Upper lobe of left lung (tissue), 6 donors: ENCODE data around the gene UBL3. TPM values are rescaled to one million over a fixed set of nuclear protein-coding genes. Genes with fewer than 3 reads are reported as not detected.

Experiments used
- ATAC-seq, 2 donors: fragments of 200-7000 bp; cut with Tn5 transposase; one replicate each; pipeline ENCODE4 v1.9.1; 2022; ENCODE audit warnings: mild to moderate bottlenecking in 2 of 2, moderate library complexity in 2 of 2; ENCODE audit not compliant: low FRiP score in 2 of 2
- DNase-seq, 2 donors: peaks; one replicate each; pipeline ENCODE4 v3.0.0-alpha.2; 2019 to 2020
- H3K27ac ChIP-seq, 4 donors: fragments of 200-600 bp; sonication (generic); one replicate each; pipeline ENCODE4 v1.5.1; 2016 to 2019
- H3K27me3 ChIP-seq, 4 donors: fragments of 200-600 bp; sonication (generic); one replicate each; pipeline ENCODE4 v1.5.1; 2017 to 2019
- H3K36me3 ChIP-seq, 4 donors: fragments of 200-600 bp; sonication (generic); one replicate each; pipeline ENCODE4 v1.5.1; 2016 to 2019
- H3K4me1 ChIP-seq, 4 donors: fragments of 200-600 bp; sonication (generic); one replicate each; pipeline ENCODE4 v1.5.1; 2018 to 2019
- H3K4me3 ChIP-seq, 4 donors: fragments of 200-600 bp; sonication (generic); one replicate each; pipeline ENCODE4 v1.5.1; 2017 to 2019; ENCODE audit warnings: mild to moderate bottlenecking in 2 of 4, moderate library complexity in 1 of 4
- H3K9me3 ChIP-seq, 4 donors: fragments of 200-600 bp; sonication (generic); one replicate each; pipeline ENCODE4 v1.5.1; 2018 to 2019
- CTCF ChIP-seq, 6 experiments: fragments of 450-650 bp in 4 of 6; fragments of 200-600 bp in 2 of 6; sonication (generic) in 2 of 6; IDR thresholded peaks; one replicate each; pipeline ENCODE4 v1.5.1; 2016 to 2019; ENCODE audit warnings: antibody characterized with exemption in 6 of 6
- EP300 ChIP-seq, 4 donors: sonication (generic); formaldehyde crosslinking; IDR thresholded peaks; one replicate each; pipeline ENCODE4 v1.5.1; 2017; ENCODE audit warnings: antibody characterized with exemption in 4 of 4, control low read depth in 2 of 4
- POLR2A ChIP-seq, 4 donors: fragments of 450-650 bp; IDR thresholded peaks; one replicate each; pipeline ENCODE4 v1.5.1; 2016 to 2017; ENCODE audit warnings: antibody characterized with exemption in 4 of 4, mild to moderate bottlenecking in 2 of 4
- POLR2AphosphoS5 ChIP-seq, 2 donors: sonication (generic); formaldehyde crosslinking; IDR thresholded peaks; one replicate each; pipeline ENCODE4 v1.5.1; 2017; ENCODE audit warnings: antibody characterized with exemption in 2 of 2
- WGBS, 2 donors: methylation state at CpG; one replicate each; pipeline ENCODE4 v1.1.5; 2017 to 2018; 5-methylcytosine and 5-hydroxymethylcytosine counted together
- total RNA-seq, 6 donors: library from RNA; depleted of rRNA in 4 of 6; stranded (reverse); fragments of >200 nt in 4 of 6; gene quantifications; one replicate each; pipeline versions ENCODE4 v1.1.0 to v1.2.1, GENCODE V29; 2016 to 2021
- donor health status: DM: no; HTN: no; CAD: no; lungs with moderate emphysema.
- donor health status: DM: no; HTN: yes; CAD: no; lungs with severe emphysema.

UBL3 gene
- total RNA-seq, 6 donors from 2014 or later, result 32.5 to 122 (median 53.3) TPM

- H3K9me3 ChIP-seq, result no peaks in the 10 kb centered on the region
- no peak for DNase-seq
- H3K36me3 ChIP-seq, result peaks cover 0 to 12% (median 1%) of the 10 kb centered on the region in 4 donors
- H3K4me3 ChIP-seq, result no peak overlapping the region
- WGBS, 2 donors, result 82 to 94% methylated on average over 1 of the region's 1 CpG
- no peak overlapping the region for H3K27ac ChIP-seq
- TF ChIP-seq CTCF (IDR thresholded peaks at IDR 0.05), result no peak
- TF ChIP-seq POLR2AphosphoS5 (IDR thresholded peaks at IDR 0.05), result no peak
- no peak for TF ChIP-seq POLR2A (IDR thresholded peaks at IDR 0.05)
- TF ChIP-seq EP300 (IDR thresholded peaks at IDR 0.05), result no peak
- H3K27me3 ChIP-seq, result no peaks in the 10 kb centered on the region
- H3K4me1 ChIP-seq, result no peaks in the 10 kb centered on the region
- no peak for ATAC-seq
Observed at GRCh38 chr13:29774830-29775229, 75.6 kb downstream of the UBL3 start.

GRCh38 chr13:29771247-29771646, 79.2 kb downstream of the UBL3 start:
- TF ChIP-seq POLR2A (IDR thresholded peaks at IDR 0.05) (no peak), CTCF (IDR thresholded peaks at IDR 0.05) (peak in 5 of 6 experiments; percentile 23 to 49 (median 45))
- no peaks in the 10 kb centered on the region for H3K9me3 ChIP-seq
- no peaks in the 10 kb centered on the region for H3K4me1 ChIP-seq
- no peaks in the 10 kb centered on the region for H3K27me3 ChIP-seq
- H3K36me3 ChIP-seq, result peaks cover 0 to 19% (median 4%) of the 10 kb centered on the region in 4 donors
- ATAC-seq (peak in 1 of 2 donors; percentile 46), DNase-seq (no peak)
- H3K4me3 ChIP-seq, result no peak overlapping the region
- WGBS, 2 donors, result 49 to 60% methylated on average over 2 of the region's 2 CpGs
- H3K27ac ChIP-seq, result no peak overlapping the region

- H3K4me3 ChIP-seq, result no peak overlapping the region
- H3K27ac ChIP-seq, result no peak overlapping the region
- WGBS, 2 donors, result 64 to 83% methylated on average over 5 of the region's 5 CpGs
- ATAC-seq (no peak), DNase-seq (no peak)
- no peaks in the 10 kb centered on the region for H3K9me3 ChIP-seq
- peaks cover 0 to 17% (median 4%) of the 10 kb centered on the region in 4 donors for H3K36me3 ChIP-seq
- no peaks in the 10 kb centered on the region for H3K27me3 ChIP-seq
- H3K4me1 ChIP-seq, result no peaks in the 10 kb centered on the region
- TF ChIP-seq CTCF (IDR thresholded peaks at IDR 0.05) (no peak), EP300 (IDR thresholded peaks at IDR 0.05) (no peak), POLR2A (IDR thresholded peaks at IDR 0.05) (no peak), POLR2AphosphoS5 (IDR thresholded peaks at IDR 0.05) (no peak)
Observed at GRCh38 chr13:29767006-29767405, 83.4 kb downstream of the UBL3 start.

GRCh38 chr13:29763436-29764180, 86.8 kb downstream of the UBL3 start:
- Histone ChIP-seq H3K4me3 (no peak overlapping the region), H3K9me3 (peaks cover 0 to 5% (median 0%) of the 10 kb centered on the region in 4 donors), H3K27ac (no peak overlapping the region), H3K27me3 (no peaks in the 10 kb centered on the region), H3K4me1 (no peaks in the 10 kb centered on the region), H3K36me3 (peaks cover 0 to 17% (median 2%) of the 10 kb centered on the region in 4 donors)
- WGBS, 2 donors, result 84 to 86% methylated on average over 2 of the region's 2 CpGs
- no peak for TF ChIP-seq CTCF (IDR thresholded peaks at IDR 0.05)
- no peak for TF ChIP-seq POLR2A (IDR thresholded peaks at IDR 0.05)
- TF ChIP-seq EP300 (IDR thresholded peaks at IDR 0.05), result no peak
- TF ChIP-seq POLR2AphosphoS5 (IDR thresholded peaks at IDR 0.05), result no peak
- ATAC-seq (no peak), DNase-seq (no peak)

- Histone ChIP-seq H3K27me3 (no peaks in the 10 kb centered on the region), H3K4me1 (no peaks in the 10 kb centered on the region), H3K36me3 (peaks cover 0 to 14% (median 2%) of the 10 kb centered on the region in 4 donors), H3K27ac (no peak overlapping the region), H3K4me3 (no peak overlapping the region), H3K9me3 (peaks cover 0 to 5% (median 0%) of the 10 kb centered on the region in 4 donors)
- WGBS, 2 donors, result 79 to 91% methylated on average over 2 to 4 of the region's 4 CpGs
- no peak for DNase-seq
- no peak for TF ChIP-seq EP300 (IDR thresholded peaks at IDR 0.05)
- TF ChIP-seq POLR2A (IDR thresholded peaks at IDR 0.05), result no peak
- TF ChIP-seq POLR2AphosphoS5 (IDR thresholded peaks at IDR 0.05), result no peak
- ATAC-seq, result no peak
Observed at GRCh38 chr13:29761815-29762214, 88.6 kb downstream of the UBL3 start.
